ENCODE measurements around the gene CIBAR2. TPM values are rescaled to one million over a fixed set of nuclear protein-coding genes. Genes with fewer than 3 reads are reported as not detected.

The CIBAR2 gene
- total RNA-seq, 4 donors from 2014 or later = not detected

GRCh38 chr16:85069171-85069570 is 43.1 kb downstream of the CIBAR2 start:
- H3K27ac ChIP-seq = no peak overlapping the region
- H3K27me3 ChIP-seq = no peaks in the 10 kb centered on the region
- WGBS, 2 donors = 96 to 97% methylated on average over 7 of the region's 7 CpGs
- no peak for DNase-seq
- no peak overlapping the region for H3K4me3 ChIP-seq (replicated peaks in 1 of 3)
- intact Hi-C loops (cut with DNase I) = no loop called here
- TF ChIP-seq CTCF (IDR thresholded peaks at IDR 0.05) = no peak
- no peak for TF ChIP-seq POLR2A (IDR thresholded peaks at IDR 0.05)
- no peaks in the 10 kb centered on the region for H3K9me3 ChIP-seq
- peaks cover 0 to 5% of the 10 kb centered on the region in 2 donors for H3K36me3 ChIP-seq
- no peaks in the 10 kb centered on the region for H3K4me1 ChIP-seq

GRCh38 chr16:85068746-85069145 is 43.5 kb downstream of the CIBAR2 start:
- Histone ChIP-seq H3K4me1 (no peaks in the 10 kb centered on the region), H3K9me3 (no peaks in the 10 kb centered on the region), H3K4me3 (replicated peaks in 1 of 3) (no peak overlapping the region), H3K36me3 (peaks cover 0 to 5% of the 10 kb centered on the region in 2 donors), H3K27ac (no peak overlapping the region), H3K27me3 (no peaks in the 10 kb centered on the region)
- DNase-seq = no peak
- intact Hi-C loops (cut with DNase I) = no loop called here
- 91 to 92% methylated on average over 8 of the region's 8 CpGs for WGBS, 2 donors
- TF ChIP-seq CTCF (IDR thresholded peaks at IDR 0.05) (no peak), POLR2A (IDR thresholded peaks at IDR 0.05) (no peak)

- no peak for TF ChIP-seq POLR2A (IDR thresholded peaks at IDR 0.05)
- TF ChIP-seq CTCF (IDR thresholded peaks at IDR 0.05) = no peak
- H3K36me3 ChIP-seq = peaks cover 0 to 5% of the 10 kb centered on the region in 2 donors
- WGBS, 2 donors = 42 to 66% methylated on average over 6 to 8 of the region's 8 CpGs
- intact Hi-C loops (cut with DNase I) = no loop called here
- DNase-seq = no peak
- no peaks in the 10 kb centered on the region for H3K9me3 ChIP-seq
- no peaks in the 10 kb centered on the region for H3K27me3 ChIP-seq
- H3K4me3 ChIP-seq (replicated peaks in 1 of 3) = no peak overlapping the region
- no peaks in the 10 kb centered on the region for H3K4me1 ChIP-seq
- H3K27ac ChIP-seq = no peak overlapping the region
These were observed 44.8 kb downstream of the CIBAR2 start for GRCh38 chr16:85067426-85067825.

- no peaks in the 10 kb centered on the region for H3K9me3 ChIP-seq
- TF ChIP-seq CTCF (IDR thresholded peaks at IDR 0.05) (no peak), POLR2A (IDR thresholded peaks at IDR 0.05) (no peak)
- no peak overlapping the region for H3K27ac ChIP-seq
- no peaks in the 10 kb centered on the region for H3K4me1 ChIP-seq
- DNase-seq = no peak
- no peak overlapping the region for H3K4me3 ChIP-seq (replicated peaks in 1 of 3)
- intact Hi-C loops (cut with DNase I) = no loop called here
- no peaks in the 10 kb centered on the region for H3K27me3 ChIP-seq
- 94 to 97% methylated on average over 15 to 17 of the region's 18 CpGs for WGBS, 2 donors
- peaks cover 0 to 5% of the 10 kb centered on the region in 2 donors for H3K36me3 ChIP-seq
These were observed 45.2 kb downstream of the CIBAR2 start for GRCh38 chr16:85067024-85067423.

- H3K27me3 ChIP-seq = no peaks in the 10 kb centered on the region
- H3K36me3 ChIP-seq = peaks cover 0 to 5% of the 10 kb centered on the region in 2 donors
- no peaks in the 10 kb centered on the region for H3K9me3 ChIP-seq
- TF ChIP-seq POLR2A (IDR thresholded peaks at IDR 0.05) = no peak
- no peak for TF ChIP-seq CTCF (IDR thresholded peaks at IDR 0.05)
- no peak overlapping the region for H3K4me3 ChIP-seq (replicated peaks in 1 of 3)
- intact Hi-C loops (cut with DNase I) = no loop called here
- no peak for DNase-seq
- no peaks in the 10 kb centered on the region for H3K4me1 ChIP-seq
- H3K27ac ChIP-seq = no peak overlapping the region
- WGBS, 2 donors = 92 to 97% methylated on average over 12 of the region's 12 CpGs
These were observed 45.9 kb downstream of the CIBAR2 start for GRCh38 chr16:85066346-85066885.
